Stimulated activated CD8-positive, alpha-beta memory T cell treated with anti-CD3 and anti-CD28 coated beads, Interleukin-15, amount 100 ng/mL, for 48 hours (primary cell): ENCODE data around the gene BARHL1.
"Not testable (repeated sequence)": the region's sequence is repeated elsewhere in the genome, so short reads cannot be mapped to it uniquely, and the experiment has no call there.

Experiments
- DNase-seq, 2 donors: peaks; one replicate each; pipeline ENCODE4 v3.0.0-alpha.2; 2020; ENCODE audit warnings: low read depth in 2 of 2

BARHL1 gene

GRCh38 chr9:132556235-132556634 is 26.2 kb upstream of the BARHL1 start:
- no peak for DNase-seq

- DNase-seq: no peak
Measured at GRCh38 chr9:132556714-132557113, 25.7 kb upstream of the BARHL1 start.

- DNase-seq: no peak
Measured at GRCh38 chr9:132557159-132557558, 25.2 kb upstream of the BARHL1 start.

- no peak for DNase-seq
Measured at GRCh38 chr9:132559711-132560110, 22.7 kb upstream of the BARHL1 start.

GRCh38 chr9:132560616-132561202 is 21.7 kb upstream of the BARHL1 start:
- no peak for DNase-seq

GRCh38 chr9:132562306-132562573 is 20.2 kb upstream of the BARHL1 start:
- DNase-seq: no peak

- DNase-seq: no peak
Measured at GRCh38 chr9:132564526-132564925, 17.9 kb upstream of the BARHL1 start.

GRCh38 chr9:132568787-132569186 is 13.6 kb upstream of the BARHL1 start:
- not testable (repeated sequence) for DNase-seq

GRCh38 chr9:132571806-132572600 is 10.4 kb upstream of the BARHL1 start:
- no peak for DNase-seq

GRCh38 chr9:132572921-132573320 is 9.5 kb upstream of the BARHL1 start:
- DNase-seq: no peak

GRCh38 chr9:132575005-132575609 is 7.3 kb upstream of the BARHL1 start:
- DNase-seq: peak; percentile 23 to 27

GRCh38 chr9:132575811-132576210 is 6.6 kb upstream of the BARHL1 start:
- no peak for DNase-seq

GRCh38 chr9:132577119-132577518 is 5.3 kb upstream of the BARHL1 start:
- DNase-seq: no peak

GRCh38 chr9:132578367-132578932 is 4.0 kb upstream of the BARHL1 start:
- no peak for DNase-seq

GRCh38 chr9:132579427-132579798 is 3.0 kb upstream of the BARHL1 start:
- DNase-seq: no peak

- DNase-seq: no peak
Measured at GRCh38 chr9:132582786-132583583, 579 bp downstream of the BARHL1 start.

GRCh38 chr9:132583584-132584304 is 1.3 kb downstream of the BARHL1 start:
- DNase-seq: no peak

- DNase-seq: no peak
Measured at GRCh38 chr9:132584601-132585560, 2.5 kb downstream of the BARHL1 start.

GRCh38 chr9:132585954-132586829 is 3.8 kb downstream of the BARHL1 start:
- DNase-seq: no peak
